GM19193 (cell line): ENCODE measurements around the gene FAH.

Experiments used
- POLR2A ChIP-seq: IDR thresholded peaks from 4 replicates; pipeline ENCODE4 v1.6.1; 2011; ENCODE audit not compliant: insufficient read depth, insufficient read length; ENCODE audit errors: extremely low read depth

FAH gene

GRCh38 chr15:80194914-80195313 lies 42.1 kb downstream of the FAH start:
- TF ChIP-seq POLR2A: no peak

- TF ChIP-seq POLR2A: no peak
These were observed 46.6 kb downstream of the FAH start for GRCh38 chr15:80199366-80199765.

GRCh38 chr15:80199869-80200268 lies 47.1 kb downstream of the FAH start:
- TF ChIP-seq POLR2A: no peak

- no peak for TF ChIP-seq POLR2A
These were observed 48.6 kb downstream of the FAH start for GRCh38 chr15:80201256-80202015.

- TF ChIP-seq POLR2A: no peak
These were observed 49.2 kb downstream of the FAH start for GRCh38 chr15:80202016-80202315.

- TF ChIP-seq POLR2A: no peak
These were observed 50.0 kb downstream of the FAH start for GRCh38 chr15:80202641-80203360.

GRCh38 chr15:80203361-80203885 lies 50.6 kb downstream of the FAH start:
- no peak for TF ChIP-seq POLR2A

- TF ChIP-seq POLR2A: no peak
These were observed 51.4 kb downstream of the FAH start for GRCh38 chr15:80204231-80204630.

- TF ChIP-seq POLR2A: no peak
These were observed 55.1 kb downstream of the FAH start for GRCh38 chr15:80207887-80208286.

- no peak for TF ChIP-seq POLR2A
These were observed 56.2 kb downstream of the FAH start for GRCh38 chr15:80208758-80209734.

GRCh38 chr15:80210611-80211573 lies 58.1 kb downstream of the FAH start:
- no peak for TF ChIP-seq POLR2A

- TF ChIP-seq POLR2A: no peak
These were observed 59.2 kb downstream of the FAH start for GRCh38 chr15:80211976-80212375.

GRCh38 chr15:80214910-80215309 lies 62.1 kb downstream of the FAH start:
- no peak for TF ChIP-seq POLR2A

- no peak for TF ChIP-seq POLR2A
These were observed 63.3 kb downstream of the FAH start for GRCh38 chr15:80216141-80216540.
